Measurements from ENCODE around the gene CAMKV.

CAMKV gene

DNA sequence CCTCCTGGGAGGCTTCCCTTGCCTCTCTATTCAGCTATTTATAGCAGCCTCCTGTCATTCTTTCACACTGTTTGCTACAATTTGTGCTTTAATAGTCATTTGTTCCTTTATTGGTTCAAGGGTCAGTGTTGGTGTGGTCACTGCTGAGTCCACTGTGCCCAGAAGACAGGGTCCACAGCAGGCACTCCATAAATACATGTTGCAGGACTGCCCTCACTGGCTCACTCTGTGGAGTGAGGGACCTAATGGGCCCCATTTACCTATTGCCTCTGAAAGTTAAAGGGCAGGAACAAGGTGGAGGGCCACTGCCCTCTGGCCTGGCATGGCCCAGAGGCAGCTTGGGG, 17.2 kb upstream of the CAMKV start:
- no peak overlapping the region for H3K27ac ChIP-seq
- TF ChIP-seq CTCF (conservative IDR thresholded peaks at IDR 0.05), result no peak

GRCh38 chr3:49883998-49884397, 14.3 kb upstream of the CAMKV start:
- no peak overlapping the region for H3K27ac ChIP-seq
- TF ChIP-seq CTCF (conservative IDR thresholded peaks at IDR 0.05), result no peak

GRCh38 chr3:49882166-49882565, 12.5 kb upstream of the CAMKV start:
- no peak overlapping the region for H3K27ac ChIP-seq
- TF ChIP-seq CTCF (conservative IDR thresholded peaks at IDR 0.05), result no peak

DNA sequence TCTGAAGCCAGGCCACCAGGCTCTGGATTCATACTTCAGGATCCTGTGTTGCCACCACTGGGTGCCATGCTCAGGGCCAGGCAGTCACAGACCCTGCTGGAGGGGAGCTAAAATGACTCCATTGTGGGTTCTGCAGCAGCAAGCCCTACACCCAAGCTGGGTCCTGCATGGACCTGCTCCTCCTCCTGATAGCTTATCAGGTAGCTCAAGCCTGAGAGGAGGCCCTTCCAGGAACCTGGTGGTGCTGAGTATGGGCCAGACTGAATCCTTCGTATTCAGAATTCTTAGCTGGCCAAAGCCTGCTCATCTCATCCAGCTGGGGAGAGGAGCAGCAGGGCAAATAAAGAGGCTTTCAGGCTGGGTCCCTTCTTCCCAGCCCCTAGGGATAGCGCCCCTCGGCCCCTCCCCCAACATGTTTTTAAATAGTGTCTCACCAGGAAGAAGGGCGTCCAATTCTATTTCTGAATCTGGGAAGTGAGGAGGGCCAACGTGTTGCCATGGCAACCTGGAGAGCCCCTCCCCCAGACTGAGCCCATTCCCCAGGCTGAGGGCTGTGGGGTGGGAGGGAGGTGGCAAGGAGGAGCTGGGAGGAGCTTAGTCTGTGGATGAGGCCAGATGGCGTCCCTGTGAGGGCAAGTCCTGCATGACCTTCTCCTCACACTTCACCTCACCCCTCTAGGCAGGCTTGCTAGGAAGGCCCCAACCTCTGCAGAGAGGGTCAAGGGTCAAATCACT, 11.0 kb upstream of the CAMKV start:
- no peak overlapping the region for H3K27ac ChIP-seq
- TF ChIP-seq CTCF (conservative IDR thresholded peaks at IDR 0.05), result no peak

DNA sequence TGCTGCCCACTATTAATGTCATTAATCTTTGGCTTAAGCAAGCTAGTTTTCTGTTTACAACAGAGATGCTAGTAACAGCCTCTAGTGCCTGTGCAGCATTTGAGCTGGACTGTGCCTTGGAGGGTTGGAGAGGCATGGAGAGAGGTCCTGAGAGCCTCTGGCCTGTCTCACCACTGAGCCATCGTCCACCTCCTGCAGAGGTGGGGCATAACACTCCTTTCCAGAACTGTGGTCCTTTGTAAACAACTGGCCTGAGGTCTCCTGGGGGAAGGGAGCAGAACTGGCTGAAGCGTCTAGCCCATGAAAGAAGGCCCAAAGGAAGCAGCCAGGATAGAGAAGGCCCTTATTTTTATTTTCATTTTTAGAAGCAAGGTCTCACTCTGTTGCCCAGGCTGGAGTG, 10.0 kb upstream of the CAMKV start:
- H3K27ac ChIP-seq, result no peak overlapping the region
- TF ChIP-seq CTCF (conservative IDR thresholded peaks at IDR 0.05), result no peak

DNA sequence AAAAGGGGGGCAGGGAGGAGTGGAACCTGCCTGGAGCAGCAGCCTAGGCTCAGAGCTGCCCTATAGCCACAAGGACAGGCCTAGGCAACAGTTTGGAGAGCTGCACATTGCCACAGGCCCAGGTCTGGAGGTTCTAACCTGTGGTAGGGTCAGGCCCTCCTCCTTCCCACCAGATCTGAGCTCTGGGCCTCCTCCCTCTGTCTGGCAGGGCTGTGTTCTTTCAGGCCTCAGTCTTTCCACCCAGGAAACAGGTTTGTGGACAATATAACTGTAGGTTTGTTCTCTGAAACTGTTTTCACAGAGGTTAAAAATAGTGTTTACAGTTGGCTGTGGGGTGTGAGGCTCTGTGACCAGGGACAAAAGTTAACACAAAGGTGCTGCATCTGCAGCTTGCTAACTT, 9.0 kb upstream of the CAMKV start:
- no peak for TF ChIP-seq CTCF (conservative IDR thresholded peaks at IDR 0.05)
- no peak overlapping the region for H3K27ac ChIP-seq

DNA sequence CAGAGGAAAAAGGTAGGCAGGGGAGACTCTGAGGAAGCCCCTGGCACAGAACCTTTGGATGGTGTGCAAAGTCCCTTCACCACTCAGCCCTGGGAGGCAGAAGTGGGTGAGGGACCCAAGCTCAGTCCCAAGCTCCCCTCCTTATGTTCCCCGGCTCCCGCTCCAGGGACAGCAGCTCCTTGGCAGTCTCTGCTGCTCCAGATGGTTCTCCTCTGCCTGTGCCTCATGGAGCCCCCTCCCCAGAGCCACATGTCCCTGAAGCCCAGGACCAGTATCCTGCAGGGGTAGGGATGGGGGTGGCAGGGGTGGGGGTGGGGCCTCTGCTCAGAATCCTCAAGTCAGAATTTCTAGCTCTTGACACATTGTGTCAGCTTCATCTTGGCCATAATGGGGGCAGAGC, 8.0 kb upstream of the CAMKV start:
- no peak for TF ChIP-seq CTCF (conservative IDR thresholded peaks at IDR 0.05)
- no peak overlapping the region for H3K27ac ChIP-seq

All from VCaP (cell line).